Glutamatergic neuron (in vitro differentiated cells): ENCODE data around the gene SIPA1L3. TPM values are rescaled to one million over a fixed set of nuclear protein-coding genes. Genes with fewer than 3 reads are reported as not detected.
"Not testable (repeated sequence)": the region's sequence is repeated elsewhere in the genome, so short reads cannot be mapped to it uniquely, and the experiment has no call there.

Experiments used
- DNase-seq: peaks from one replicate; pipeline ENCODE4 v3.0.0; 2022
- H3K27ac Mint-ChIP-seq: one replicate; pipeline ENCODE4 v1.8.0; 2020; ENCODE audit warnings: mild to moderate bottlenecking, mixed read lengths, inconsistent platforms; ENCODE audit not compliant: unreplicated experiment
- H3K27me3 Mint-ChIP-seq: one replicate; pipeline ENCODE4 v1.8.0; 2020; ENCODE audit warnings: mild to moderate bottlenecking, moderate library complexity, mixed read lengths, inconsistent platforms; ENCODE audit not compliant: unreplicated experiment
- H3K36me3 Mint-ChIP-seq: one replicate; pipeline ENCODE4 v1.8.0; 2020; ENCODE audit warnings: mild to moderate bottlenecking, mixed read lengths, inconsistent platforms; ENCODE audit not compliant: unreplicated experiment
- H3K4me1 Mint-ChIP-seq: one replicate; pipeline ENCODE4 v1.8.0; 2020; ENCODE audit warnings: mild to moderate bottlenecking, low read depth, mixed read lengths, inconsistent platforms; ENCODE audit not compliant: unreplicated experiment
- H3K4me3 Mint-ChIP-seq: one replicate; pipeline ENCODE4 v1.8.0; 2020; ENCODE audit warnings: mild to moderate bottlenecking, mixed read lengths, inconsistent platforms; ENCODE audit not compliant: unreplicated experiment
- H3K9me3 Mint-ChIP-seq: one replicate; pipeline ENCODE4 v1.8.0; 2020; ENCODE audit warnings: mild to moderate bottlenecking, moderate library complexity, mixed read lengths, inconsistent platforms; ENCODE audit not compliant: unreplicated experiment
- total RNA-seq: library from RNA; stranded (reverse); fragmentation: NEBNext Ultra II Directional; extraction: Animal tissue kit (Norgen Biotek cat#: 25700); gene quantifications from one replicate; pipeline ENCODE4 v1.2.1, GENCODE V29; 2021; ENCODE audit not compliant: unreplicated experiment
- TF ChIP-seq, protein P1 (sequence below): fragments of 200-600 bp; sonication (generic); IDR thresholded peaks from one replicate; pipeline ENCODE4 v1.5.0; 2021; ENCODE audit not compliant: partially characterized antibody, unreplicated experiment

Gene SIPA1L3
- total RNA-seq, 1 donor from 2014 or later, result 97.7 TPM

DNA sequence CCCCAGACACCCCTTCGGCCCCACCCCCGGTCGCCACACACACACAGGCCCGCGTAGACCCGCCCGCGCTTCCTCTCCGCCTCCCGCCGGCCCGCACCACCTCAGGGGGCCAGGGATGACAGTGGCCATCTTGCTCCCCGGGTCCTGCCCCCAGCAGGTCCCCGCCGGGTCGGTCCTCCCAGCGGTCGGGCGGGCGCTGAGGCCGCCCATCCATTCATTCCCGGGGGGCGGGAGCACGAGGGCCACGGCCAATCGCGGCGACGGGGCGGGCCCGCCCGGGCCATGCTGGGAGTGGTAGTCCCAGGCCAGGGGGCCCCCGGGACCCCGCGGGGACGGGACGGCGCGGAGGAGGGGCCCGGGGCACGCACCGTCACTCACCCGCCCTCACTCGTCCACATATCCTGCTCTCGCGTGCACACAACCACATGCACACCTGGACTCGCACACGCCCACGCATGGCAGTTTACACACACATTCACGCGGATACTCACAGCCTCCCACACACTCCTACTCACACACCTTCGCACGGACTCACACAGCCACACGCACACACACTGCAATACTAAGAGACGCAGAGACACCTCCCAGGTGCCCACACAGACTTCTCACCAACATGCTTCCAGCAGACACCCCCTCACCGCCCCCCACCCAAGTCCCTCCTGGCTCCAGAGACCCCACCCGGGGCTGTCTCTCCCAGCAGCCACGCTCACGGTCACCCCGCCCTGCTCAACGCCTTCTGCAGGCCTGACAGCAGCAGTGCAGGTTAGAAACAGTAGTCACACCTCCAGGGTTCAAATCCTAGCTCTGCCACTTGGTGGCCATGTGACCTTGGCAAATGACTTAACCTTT is 317.2 kb downstream of the SIPA1L3 start, which contains the start of gene DPF1:
TSS of gene DPF1 (minus strand) at position 209 of the 849 bp plus-strand sequence. CDS start at position 129, 80 bp downstream.
- TF ChIP-seq, protein P1, sequence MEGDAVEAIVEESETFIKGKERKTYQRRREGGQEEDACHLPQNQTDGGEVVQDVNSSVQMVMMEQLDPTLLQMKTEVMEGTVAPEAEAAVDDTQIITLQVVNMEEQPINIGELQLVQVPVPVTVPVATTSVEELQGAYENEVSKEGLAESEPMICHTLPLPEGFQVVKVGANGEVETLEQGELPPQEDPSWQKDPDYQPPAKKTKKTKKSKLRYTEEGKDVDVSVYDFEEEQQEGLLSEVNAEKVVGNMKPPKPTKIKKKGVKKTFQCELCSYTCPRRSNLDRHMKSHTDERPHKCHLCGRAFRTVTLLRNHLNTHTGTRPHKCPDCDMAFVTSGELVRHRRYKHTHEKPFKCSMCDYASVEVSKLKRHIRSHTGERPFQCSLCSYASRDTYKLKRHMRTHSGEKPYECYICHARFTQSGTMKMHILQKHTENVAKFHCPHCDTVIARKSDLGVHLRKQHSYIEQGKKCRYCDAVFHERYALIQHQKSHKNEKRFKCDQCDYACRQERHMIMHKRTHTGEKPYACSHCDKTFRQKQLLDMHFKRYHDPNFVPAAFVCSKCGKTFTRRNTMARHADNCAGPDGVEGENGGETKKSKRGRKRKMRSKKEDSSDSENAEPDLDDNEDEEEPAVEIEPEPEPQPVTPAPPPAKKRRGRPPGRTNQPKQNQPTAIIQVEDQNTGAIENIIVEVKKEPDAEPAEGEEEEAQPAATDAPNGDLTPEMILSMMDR, result peak; percentile 36
- Mint-ChIP-seq H3K4me1 (peaks cover 19% of the 10 kb centered on the region), H3K27ac (peak within 1 kb of the TSS; percentile 40), H3K36me3 (peaks cover 8% of the 10 kb centered on the region), H3K4me3 (peak within 1 kb of the TSS; percentile 98), H3K9me3 (peaks cover 10% of the 10 kb centered on the region), H3K27me3 (peaks cover 13% of the 10 kb centered on the region)
- peak; percentile 93 for DNase-seq

DNA sequence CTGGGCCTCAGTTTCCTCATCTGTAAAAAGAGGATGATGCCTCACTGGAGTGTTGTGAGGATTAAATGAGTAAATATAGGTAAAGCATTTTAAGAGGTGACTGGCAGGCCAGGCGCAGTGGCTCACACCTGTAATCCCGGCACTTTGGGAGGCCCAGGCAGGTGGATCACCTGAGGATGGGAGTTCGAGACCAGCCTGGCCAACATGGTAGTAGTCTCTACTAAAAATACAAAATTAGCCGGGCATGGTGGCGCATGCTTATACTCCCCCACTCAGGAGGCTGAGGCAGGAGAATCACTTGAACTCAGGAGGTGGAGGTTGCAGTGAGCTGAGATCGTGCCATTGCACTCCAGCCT is 317.8 kb downstream of the SIPA1L3 start:
- not testable (repeated sequence) for H3K27ac Mint-ChIP-seq, H3K36me3 Mint-ChIP-seq, DNase-seq
- H3K4me3 Mint-ChIP-seq, result peak overlapping the region; percentile 98
- H3K9me3 Mint-ChIP-seq, result peaks cover 11% of the 10 kb centered on the region
- peaks cover 19% of the 10 kb centered on the region for H3K4me1 Mint-ChIP-seq
- peaks cover 14% of the 10 kb centered on the region for H3K27me3 Mint-ChIP-seq

DNA sequence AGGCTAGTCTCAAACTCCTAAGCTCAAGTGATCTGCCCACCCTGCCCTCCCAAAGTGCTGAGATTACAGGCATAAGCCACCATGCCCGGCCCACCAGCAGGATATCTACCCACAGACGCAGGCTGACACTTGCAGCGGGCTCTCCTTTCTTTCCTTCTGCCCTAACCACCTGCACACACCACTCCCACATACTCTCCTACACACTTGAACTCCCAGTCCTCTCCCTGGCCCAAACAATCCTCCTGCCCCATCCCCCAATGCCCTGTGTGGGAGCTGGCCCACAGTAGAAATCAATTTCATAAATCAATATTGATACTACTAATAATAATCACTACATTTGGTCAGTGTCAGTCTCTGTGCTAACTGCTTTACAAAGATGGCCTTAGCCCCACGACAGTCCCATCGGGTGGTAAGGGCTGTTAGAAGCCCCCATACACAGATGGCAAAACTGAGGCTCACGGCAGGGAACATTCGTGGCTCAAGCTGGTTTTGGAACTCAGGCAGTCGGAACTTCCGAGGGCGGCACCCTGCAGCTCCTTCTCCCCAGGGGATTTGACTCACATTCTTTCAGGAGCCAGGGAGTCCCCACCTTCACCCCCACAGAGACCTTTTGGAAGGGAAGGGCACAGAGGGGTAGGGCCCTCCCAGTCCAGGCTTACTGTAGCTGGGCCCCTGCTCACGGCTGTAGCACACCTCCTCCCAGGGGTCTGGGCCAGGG is 320.4 kb downstream of the SIPA1L3 start:
- Mint-ChIP-seq H3K4me1 (peaks cover 19% of the 10 kb centered on the region), H3K27ac (peak overlapping the region; percentile 8), H3K36me3 (peaks cover 8% of the 10 kb centered on the region), H3K27me3 (peaks cover 19% of the 10 kb centered on the region), H3K9me3 (peaks cover 13% of the 10 kb centered on the region), H3K4me3 (peak overlapping the region; percentile 71)
- DNase-seq, result no peak
- TF ChIP-seq, protein P1, result no peak

DNA sequence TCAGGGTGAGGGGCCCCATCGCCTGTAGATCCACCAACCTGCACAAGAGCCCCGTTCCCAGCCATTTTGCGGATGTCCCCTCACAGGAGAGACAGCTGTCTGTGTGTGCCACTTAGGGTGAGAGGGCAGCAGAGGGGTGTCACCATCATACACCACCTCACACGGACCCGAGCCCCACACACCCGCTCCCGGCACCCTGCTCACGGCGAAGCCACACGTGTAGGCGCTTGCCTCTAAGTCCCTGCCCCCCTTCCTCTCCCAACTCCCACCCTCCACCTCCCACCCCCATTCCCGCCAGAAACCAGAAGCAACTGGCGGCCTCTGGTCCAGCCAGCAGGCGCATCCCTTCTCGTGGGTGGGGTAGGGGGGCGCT is 321.0 kb downstream of the SIPA1L3 start:
- peak overlapping the region; percentile 8 for H3K27ac Mint-ChIP-seq
- TF ChIP-seq, protein P1, result no peak
- no peak for DNase-seq
- peaks cover 11% of the 10 kb centered on the region for H3K9me3 Mint-ChIP-seq
- H3K27me3 Mint-ChIP-seq, result peaks cover 17% of the 10 kb centered on the region
- peaks cover 7% of the 10 kb centered on the region for H3K36me3 Mint-ChIP-seq
- peaks cover 16% of the 10 kb centered on the region for H3K4me1 Mint-ChIP-seq
- peak overlapping the region; percentile 71 for H3K4me3 Mint-ChIP-seq

DNA sequence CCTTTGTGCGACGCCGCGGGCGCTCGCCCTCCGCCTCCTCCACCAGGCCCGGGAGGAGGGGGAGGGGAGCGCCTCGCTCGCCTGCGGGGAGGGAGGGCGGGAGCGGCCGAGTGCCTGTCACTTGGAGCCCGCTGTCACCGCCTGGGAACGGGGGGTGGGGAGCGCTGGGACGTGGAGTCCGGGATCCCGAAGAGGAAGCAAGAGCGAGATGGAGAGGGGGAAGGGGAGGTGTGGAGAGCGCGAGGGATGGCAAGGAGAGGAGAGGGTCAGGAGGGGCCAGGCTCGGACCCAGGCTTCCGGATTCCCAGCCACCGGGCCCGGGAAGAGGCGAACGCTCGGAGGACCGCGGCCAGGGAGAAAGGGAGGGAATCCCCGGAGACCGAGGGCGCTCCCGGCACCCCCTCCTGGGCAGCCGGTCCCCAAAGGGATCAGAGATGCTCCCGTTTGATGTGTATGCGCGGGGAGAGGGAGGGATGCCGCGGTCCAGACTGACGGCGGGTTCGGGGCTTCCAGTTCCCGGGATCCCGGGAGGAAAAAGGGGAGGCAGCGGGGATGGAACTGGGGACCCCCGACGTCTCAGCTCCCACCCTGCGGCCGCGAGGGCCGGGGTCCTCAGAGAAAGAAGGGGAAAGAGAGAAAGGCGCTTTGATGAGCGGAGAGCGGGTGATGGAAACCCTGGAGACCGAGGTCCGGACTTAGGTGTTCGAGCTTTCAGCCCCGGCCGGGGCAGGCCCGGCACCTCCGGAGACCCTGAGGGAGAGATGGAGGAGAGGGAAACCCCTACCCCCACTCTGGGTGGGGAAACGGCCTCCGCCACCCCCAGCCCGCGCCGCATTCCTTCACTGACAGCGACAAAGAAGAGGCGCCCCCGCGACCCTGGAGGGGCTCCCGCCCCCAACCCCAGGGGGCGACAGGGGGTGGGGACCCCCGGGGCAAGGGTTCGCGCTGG is 321.8 kb downstream of the SIPA1L3 start:
- Mint-ChIP-seq H3K36me3 (no peaks in the 10 kb centered on the region), H3K9me3 (peaks cover 9% of the 10 kb centered on the region), H3K27me3 (peaks cover 12% of the 10 kb centered on the region), H3K4me3 (peak overlapping the region; percentile 88), H3K27ac (no peak overlapping the region), H3K4me1 (peaks cover 11% of the 10 kb centered on the region)
- DNase-seq, result peak; percentile 86
- TF ChIP-seq, protein P1, result no peak
